Neutrophil (primary cell): ENCODE data around the gene PTF1A.

ENCODE experiments used
- H3K27ac ChIP-seq: fragments of 200-600 bp; sonication (generic); 2 replicates; pipeline ENCODE4 v1.5.1; 2016; ENCODE audit warnings: mild to moderate bottlenecking, moderate library complexity
- H3K27me3 ChIP-seq: fragments of 200-600 bp; sonication (generic); 2 replicates; pipeline ENCODE4 v1.6.0; 2016; ENCODE audit warnings: mild to moderate bottlenecking
- H3K36me3 ChIP-seq: fragments of 200-600 bp; sonication (generic); 2 replicates; pipeline ENCODE4 v1.5.1; 2017
- H3K4me1 ChIP-seq, 2 experiments: fragments of 200-600 bp in 1 of 2; sonication (generic) in 1 of 2; 1 replicate in 1 of 2; 2 replicates in 1 of 2; pipeline versions ENCODE4 v1.5.1 to v1.6.1; 2013 to 2016; ENCODE audit warnings: low read depth in 1 of 2, low read length in 1 of 2, mild to moderate bottlenecking in 1 of 2, moderate library complexity in 1 of 2; ENCODE audit not compliant: control insufficient read depth in 1 of 2, insufficient read depth in 1 of 2
- H3K4me3 ChIP-seq, 2 experiments: fragments of 200-600 bp in 1 of 2; sonication (generic) in 1 of 2; 1 replicate in 1 of 2; 2 replicates in 1 of 2; pipeline ENCODE4 v1.5.1; 2013 to 2016; ENCODE audit warnings: low read depth in 1 of 2, low read length in 1 of 2, mild to moderate bottlenecking in 1 of 2, moderate library complexity in 1 of 2
- H3K9me3 ChIP-seq: fragments of 200-600 bp; sonication (generic); 2 replicates; pipeline ENCODE4 v1.5.1; 2016
- CTCF ChIP-seq: fragments of 200-600 bp; sonication (generic); IDR thresholded peaks from 2 replicates; pipeline ENCODE4 v1.5.1; 2016; ENCODE audit warnings: antibody characterized with exemption

PTF1A gene, protein sequence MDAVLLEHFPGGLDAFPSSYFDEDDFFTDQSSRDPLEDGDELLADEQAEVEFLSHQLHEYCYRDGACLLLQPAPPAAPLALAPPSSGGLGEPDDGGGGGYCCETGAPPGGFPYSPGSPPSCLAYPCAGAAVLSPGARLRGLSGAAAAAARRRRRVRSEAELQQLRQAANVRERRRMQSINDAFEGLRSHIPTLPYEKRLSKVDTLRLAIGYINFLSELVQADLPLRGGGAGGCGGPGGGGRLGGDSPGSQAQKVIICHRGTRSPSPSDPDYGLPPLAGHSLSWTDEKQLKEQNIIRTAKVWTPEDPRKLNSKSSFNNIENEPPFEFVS

DNA sequence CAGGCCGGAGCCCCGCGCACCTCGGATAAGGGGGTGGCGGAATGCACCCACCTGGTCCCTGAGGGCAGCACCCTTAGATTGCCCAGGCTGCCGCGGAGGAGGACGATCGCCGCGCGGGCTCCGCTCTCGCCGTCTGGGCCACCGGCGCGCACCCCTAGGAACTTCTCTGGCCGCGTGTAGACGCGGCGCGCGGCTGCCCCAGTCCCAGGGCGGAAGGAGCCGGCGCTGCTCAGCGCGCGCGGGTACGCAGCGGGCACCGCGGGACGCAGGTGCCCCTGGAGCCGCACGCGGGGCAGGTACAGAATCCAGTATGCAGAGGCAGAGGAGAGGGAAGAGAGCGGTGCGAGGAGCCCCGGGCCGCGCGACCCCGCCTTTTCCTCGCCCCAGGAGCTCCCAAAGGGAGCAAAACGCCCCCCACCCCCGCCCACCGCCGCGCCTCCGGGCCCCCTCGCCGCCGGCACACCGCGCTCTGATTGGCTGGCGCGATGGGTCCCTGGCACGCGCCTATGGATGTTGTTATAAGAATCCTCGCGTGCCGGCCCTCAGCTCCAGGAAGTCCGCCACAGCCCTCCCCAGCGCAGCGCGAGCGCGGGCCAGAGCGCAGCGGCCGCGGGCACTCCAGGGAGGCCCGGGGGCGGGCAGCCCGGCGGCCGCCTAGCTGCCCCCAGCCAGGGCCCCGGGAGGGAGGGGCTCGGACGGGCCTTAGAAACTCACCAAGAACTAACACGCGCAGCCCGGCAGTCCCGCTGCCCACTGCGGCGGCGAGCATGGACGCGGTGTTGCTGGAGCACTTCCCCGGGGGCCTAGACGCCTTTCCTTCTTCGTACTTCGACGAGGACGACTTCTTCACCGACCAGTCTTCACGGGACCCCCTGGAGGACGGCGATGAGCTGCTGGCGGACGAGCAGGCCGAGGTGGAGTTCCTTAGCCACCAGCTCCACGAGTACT, at the start of gene PTF1A:
Gene PTF1A, plus strand, starts transcription at position 549 of the 948 bp plus-strand sequence. Its CDS starts 219 bp downstream, at position 768.
- TF ChIP-seq CTCF = no peak
- Histone ChIP-seq H3K27me3 (peaks cover 100% of the 10 kb centered on the region), H3K27ac (no peak within 1 kb of the TSS), H3K4me1 (no peaks in the 10 kb centered on the region), H3K9me3 (no peaks in the 10 kb centered on the region), H3K4me3 (no peak within 1 kb of the TSS), H3K36me3 (no peaks in the 10 kb centered on the region)

GRCh38 chr10:23146258-23146657, 45.9 kb upstream of the PTF1A start:
- Histone ChIP-seq H3K4me3 (no peak overlapping the region), H3K27me3 (peaks cover 19% of the 10 kb centered on the region), H3K4me1 (no peaks in the 10 kb centered on the region), H3K9me3 (no peaks in the 10 kb centered on the region), H3K36me3 (no peaks in the 10 kb centered on the region), H3K27ac (no peak overlapping the region)
- TF ChIP-seq CTCF = no peak

- Histone ChIP-seq H3K4me1 (no peaks in the 10 kb centered on the region), H3K27ac (no peak overlapping the region)
These were observed 45.1 kb upstream of the PTF1A start for GRCh38 chr10:23147035-23147434.

DNA sequence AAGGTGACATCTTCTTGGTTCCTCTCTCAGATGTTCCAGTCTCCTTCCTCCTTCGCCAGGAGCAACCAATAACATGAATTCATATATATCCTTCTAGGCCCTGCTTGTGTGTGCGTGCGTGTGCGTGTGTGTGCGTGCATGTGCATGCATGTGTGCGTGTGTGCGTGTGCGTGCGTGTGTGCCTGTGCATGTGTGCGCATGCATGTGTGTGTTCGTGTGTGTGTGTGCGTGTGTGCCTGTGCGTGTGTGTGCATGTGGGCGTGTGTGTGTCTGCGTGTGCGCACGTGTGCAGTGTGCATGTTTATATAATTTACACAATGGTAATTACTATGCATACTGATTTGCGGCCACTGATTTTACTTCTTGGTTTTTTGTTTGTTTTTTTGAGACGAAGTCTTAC, 43.9 kb upstream of the PTF1A start:
- H3K4me1 ChIP-seq = no peaks in the 10 kb centered on the region
- TF ChIP-seq CTCF = no peak
- no peaks in the 10 kb centered on the region for H3K36me3 ChIP-seq
- H3K9me3 ChIP-seq = no peaks in the 10 kb centered on the region
- no peak overlapping the region for H3K4me3 ChIP-seq
- H3K27me3 ChIP-seq = peaks cover 19% of the 10 kb centered on the region
- no peak overlapping the region for H3K27ac ChIP-seq

More at GRCh38 chr10:23147035-23147434, 45.1 kb upstream of the PTF1A start:
- H3K9me3 ChIP-seq = no peaks in the 10 kb centered on the region
- H3K36me3 ChIP-seq = no peaks in the 10 kb centered on the region
- H3K27me3 ChIP-seq = peaks cover 19% of the 10 kb centered on the region
- no peak for TF ChIP-seq CTCF
- H3K4me3 ChIP-seq = no peak overlapping the region

- H3K27me3 ChIP-seq = peaks cover 12% of the 10 kb centered on the region
- H3K4me1 ChIP-seq = no peaks in the 10 kb centered on the region
- TF ChIP-seq CTCF = no peak
- no peaks in the 10 kb centered on the region for H3K36me3 ChIP-seq
- H3K4me3 ChIP-seq = no peak overlapping the region
- no peaks in the 10 kb centered on the region for H3K9me3 ChIP-seq
- H3K27ac ChIP-seq = no peak overlapping the region
These were observed 42.0 kb upstream of the PTF1A start for GRCh38 chr10:23150091-23150490.
